Measurements from ENCODE around the gene APBA1. TPM values are rescaled to one million over a fixed set of nuclear protein-coding genes. Genes with fewer than 3 reads are reported as not detected.

APBA1 gene
- polyA plus RNA-seq, 1 experiment, result 6.7 TPM

GRCh38 chr9:69515810-69516209 is 156.4 kb downstream of the APBA1 start:
- ChIA-PET POLR2A (no interaction called here), CTCF (no interaction called here)
- DNase-seq (ENCODE audit: low read depth, low spot score), result no peak
- Histone ChIP-seq H3K9me3 (ENCODE audit: control insufficient read depth, insufficient read depth, low read length) (peaks cover 10% of the 10 kb centered on the region; the same call in 1 of the 2 replicates), H3K27me3 (ENCODE audit: control insufficient read depth, insufficient read depth, low read length) (no peaks in the 10 kb centered on the region), H3K4me3 (ENCODE audit: low read depth, low read length) (no peak overlapping the region), H3K27ac (ENCODE audit: low read depth, low read length) (no peak overlapping the region)
- TF ChIP-seq CTCF (IDR thresholded peaks at IDR 0.05; ENCODE audit: low read depth, low read length), result no peak

- Histone ChIP-seq H3K27me3 (ENCODE audit: control insufficient read depth, insufficient read depth, low read length) (no peaks in the 10 kb centered on the region), H3K4me3 (ENCODE audit: low read depth, low read length) (no peak overlapping the region), H3K27ac (ENCODE audit: low read depth, low read length) (no peak overlapping the region), H3K9me3 (ENCODE audit: control insufficient read depth, insufficient read depth, low read length) (peaks cover 10% of the 10 kb centered on the region; the same call in 1 of the 2 replicates)
- DNase-seq (ENCODE audit: low read depth, low spot score), result no peak
- CTCF ChIA-PET, result no interaction called here
- POLR2A ChIA-PET, result no interaction called here
- TF ChIP-seq CTCF (IDR thresholded peaks at IDR 0.05; ENCODE audit: low read depth, low read length), result no peak
Observed at GRCh38 chr9:69513141-69513820, 158.9 kb downstream of the APBA1 start.

GRCh38 chr9:69504058-69504457 is 168.1 kb downstream of the APBA1 start:
- H3K27ac ChIP-seq (ENCODE audit: low read depth, low read length), result no peak overlapping the region
- no peak overlapping the region for H3K4me3 ChIP-seq (ENCODE audit: low read depth, low read length)
- DNase-seq (ENCODE audit: low read depth, low spot score), result no peak
- ChIA-PET POLR2A (no interaction called here), CTCF (no interaction called here)
- H3K27me3 ChIP-seq (ENCODE audit: control insufficient read depth, insufficient read depth, low read length), result no peaks in the 10 kb centered on the region
- no peaks in the 10 kb centered on the region for H3K9me3 ChIP-seq (ENCODE audit: control insufficient read depth, insufficient read depth, low read length)
- no peak for TF ChIP-seq CTCF (IDR thresholded peaks at IDR 0.05; ENCODE audit: low read depth, low read length)

GRCh38 chr9:69502671-69503301 is 169.4 kb downstream of the APBA1 start:
- no peak overlapping the region for H3K27ac ChIP-seq (ENCODE audit: low read depth, low read length)
- no peaks in the 10 kb centered on the region for H3K9me3 ChIP-seq (ENCODE audit: control insufficient read depth, insufficient read depth, low read length)
- TF ChIP-seq CTCF (IDR thresholded peaks at IDR 0.05; ENCODE audit: low read depth, low read length), result no peak
- ChIA-PET POLR2A (no interaction called here), CTCF (no interaction called here)
- no peak for DNase-seq (ENCODE audit: low read depth, low spot score)
- no peak overlapping the region for H3K4me3 ChIP-seq (ENCODE audit: low read depth, low read length)
- H3K27me3 ChIP-seq (ENCODE audit: control insufficient read depth, insufficient read depth, low read length), result no peaks in the 10 kb centered on the region

- CTCF ChIA-PET, result no interaction called here
- POLR2A ChIA-PET, result no interaction called here
Observed at GRCh38 chr9:69500896-69501295, 171.3 kb downstream of the APBA1 start.

More at GRCh38 chr9:69500896-69501295, 171.3 kb downstream of the APBA1 start:
- Histone ChIP-seq H3K4me3 (ENCODE audit: low read depth, low read length) (no peak overlapping the region), H3K27ac (ENCODE audit: low read depth, low read length) (no peak overlapping the region), H3K9me3 (ENCODE audit: control insufficient read depth, insufficient read depth, low read length) (no peaks in the 10 kb centered on the region), H3K27me3 (ENCODE audit: control insufficient read depth, insufficient read depth, low read length) (no peaks in the 10 kb centered on the region)
- DNase-seq (ENCODE audit: low read depth, low spot score), result no peak
- TF ChIP-seq CTCF (IDR thresholded peaks at IDR 0.05; ENCODE audit: low read depth, low read length), result no peak

Measured in AG04450 (cell line).